Neural cell (in vitro differentiated cells): ENCODE results near the gene HSF4. TPM values are rescaled to one million over a fixed set of nuclear protein-coding genes. Genes with fewer than 3 reads are reported as not detected.
A peak's percentile ranks its signal among the peaks of the same experiment; 100 is the strongest.

Experiments used
- H2AFZ ChIP-seq: fragments of 200-600, 300-800 bp; sonication (generic), shearing (Covaris generic); 2 replicates; pipeline ENCODE4 v1.6.0; 2014; ENCODE audit warnings: low read depth, mild to moderate bottlenecking, antibody characterized with exemption, low read length, moderate library complexity
- H3F3A ChIP-seq: fragments of 200-600 bp; shearing (Covaris generic); 2 replicates; pipeline ENCODE4 v1.6.1; 2016; ENCODE audit warnings: mild to moderate bottlenecking, moderate library complexity, mixed read lengths, antibody characterized with exemption, low read length; ENCODE audit not compliant: insufficient read depth, poor library complexity, severe bottlenecking
- H3K27ac ChIP-seq: fragments of 200-600, 300-800 bp; sonication (generic), shearing (Covaris generic); 2 replicates; pipeline ENCODE4 v1.5.1; 2014; ENCODE audit warnings: mild to moderate bottlenecking, low read length, moderate library complexity
- H3K27me3 ChIP-seq: fragments of 300-800, 200-600 bp; sonication (generic), shearing (Covaris generic); 2 replicates; pipeline ENCODE4 v1.6.0; 2014; ENCODE audit warnings: mild to moderate bottlenecking, low read depth, low read length, moderate library complexity; ENCODE audit not compliant: insufficient read depth
- H3K36me3 ChIP-seq: fragments of 300-800, 200-600 bp; sonication (generic), shearing (Covaris generic); 2 replicates; pipeline ENCODE4 v1.5.1; 2014; ENCODE audit warnings: mild to moderate bottlenecking, antibody characterized with exemption, low read length, moderate library complexity; ENCODE audit not compliant: insufficient read depth
- H3K4me2 ChIP-seq: fragments of 300-800, 200-600 bp; sonication (generic), shearing (Covaris generic); 2 replicates; pipeline ENCODE4 v1.6.0; 2014; ENCODE audit warnings: mild to moderate bottlenecking, low read length
- H3K4me3 ChIP-seq: fragments of 300-800, 200-600 bp; sonication (generic), shearing (Covaris generic); 2 replicates; pipeline ENCODE4 v1.5.1; 2014; ENCODE audit warnings: mild to moderate bottlenecking, low read length, moderate library complexity
- H3K79me2 ChIP-seq: fragments of 200-600 bp; shearing (Covaris generic); replicated peaks from 2 replicates; pipeline ENCODE4 v1.6.0; 2014; ENCODE audit warnings: mild to moderate bottlenecking, low read length, moderate library complexity; ENCODE audit not compliant: insufficient read depth
- H3K9ac ChIP-seq: fragments of 300-800, 200-600 bp; sonication (generic), shearing (Covaris generic); 2 replicates; pipeline ENCODE4 v1.6.1; 2016; ENCODE audit warnings: mild to moderate bottlenecking, low read length, mixed read lengths
- H3K9me2 ChIP-seq: fragments of 200-600 bp; shearing (Covaris generic); 2 replicates; pipeline ENCODE4 v1.6.1; 2016; ENCODE audit warnings: mild to moderate bottlenecking, low read length, mixed read lengths; ENCODE audit not compliant: insufficient read depth
- H3K9me3 ChIP-seq: fragments of 200-600, 300-800 bp; sonication (generic), shearing (Covaris generic); 2 replicates; pipeline ENCODE4 v1.6.1; 2016; ENCODE audit warnings: mild to moderate bottlenecking, mixed run types, low read length, moderate library complexity, mixed read lengths
- H4K20me1 ChIP-seq: fragments of 200-600 bp; shearing (Covaris generic); 2 replicates; pipeline ENCODE4 v1.6.1; 2016; ENCODE audit warnings: mild to moderate bottlenecking, mixed run types; ENCODE audit not compliant: insufficient read depth
- EP300 ChIP-seq: fragments of 450-650 bp; conservative IDR thresholded peaks from 2 replicates; pipeline ENCODE4 v1.6.1; 2014; ENCODE audit warnings: antibody characterized with exemption, mild to moderate bottlenecking, moderate library complexity; ENCODE audit not compliant: poor library complexity, severe bottlenecking
- EZH2 ChIP-seq: fragments of 200-600, 300-800 bp; shearing (Covaris generic), sonication (generic); IDR thresholded peaks from 2 replicates; pipeline ENCODE4 v1.6.1; 2014; ENCODE audit warnings: antibody characterized with exemption, low read length, borderline replicate concordance, mild to moderate bottlenecking; ENCODE audit not compliant: insufficient read depth, poor library complexity, severe bottlenecking
- MXI1 ChIP-seq: fragments of 450-650 bp; conservative IDR thresholded peaks from 2 replicates; pipeline ENCODE4 v1.6.1; 2014; ENCODE audit warnings: antibody characterized with exemption, mild to moderate bottlenecking; ENCODE audit not compliant: poor library complexity, severe bottlenecking
- POLR2AphosphoS5 ChIP-seq: IDR thresholded peaks from 2 replicates; pipeline ENCODE4 v1.6.1; 2012
- RAD21 ChIP-seq: fragments of 450-650 bp; conservative IDR thresholded peaks from 2 replicates; pipeline ENCODE4 v1.6.1; 2014; ENCODE audit warnings: antibody characterized with exemption, mild to moderate bottlenecking, moderate library complexity
- SMC3 ChIP-seq: fragments of 450-650 bp; conservative IDR thresholded peaks from 2 replicates; pipeline ENCODE4 v1.6.1; 2014; ENCODE audit warnings: antibody characterized with exemption, mild to moderate bottlenecking, moderate library complexity; ENCODE audit not compliant: poor library complexity
- TAF1 ChIP-seq: IDR thresholded peaks from 2 replicates; pipeline ENCODE4 v1.6.1; 2012; ENCODE audit warnings: low read depth
- polyA plus RNA-seq: library from polyadenylated mRNA; depleted of rRNA; stranded (reverse); fragments of >200 nt; gene quantifications from 2 replicates; pipeline ENCODE4 v1.2.3, GENCODE V29; 2014
- TF ChIP-seq, protein P1 (sequence below): IDR thresholded peaks from 2 replicates; pipeline ENCODE4 v1.6.1; 2012; ENCODE audit warnings: borderline replicate concordance
- TF ChIP-seq, protein P2 (sequence below): fragments of 450-650 bp; IDR thresholded peaks from 2 replicates; pipeline ENCODE4 v1.5.1; 2014; ENCODE audit warnings: antibody characterized with exemption, mild to moderate bottlenecking, moderate library complexity; ENCODE audit not compliant: poor library complexity, severe bottlenecking

HSF4 gene
- polyA plus RNA-seq, 1 donor from 2014 or later = 12.7 TPM

DNA sequence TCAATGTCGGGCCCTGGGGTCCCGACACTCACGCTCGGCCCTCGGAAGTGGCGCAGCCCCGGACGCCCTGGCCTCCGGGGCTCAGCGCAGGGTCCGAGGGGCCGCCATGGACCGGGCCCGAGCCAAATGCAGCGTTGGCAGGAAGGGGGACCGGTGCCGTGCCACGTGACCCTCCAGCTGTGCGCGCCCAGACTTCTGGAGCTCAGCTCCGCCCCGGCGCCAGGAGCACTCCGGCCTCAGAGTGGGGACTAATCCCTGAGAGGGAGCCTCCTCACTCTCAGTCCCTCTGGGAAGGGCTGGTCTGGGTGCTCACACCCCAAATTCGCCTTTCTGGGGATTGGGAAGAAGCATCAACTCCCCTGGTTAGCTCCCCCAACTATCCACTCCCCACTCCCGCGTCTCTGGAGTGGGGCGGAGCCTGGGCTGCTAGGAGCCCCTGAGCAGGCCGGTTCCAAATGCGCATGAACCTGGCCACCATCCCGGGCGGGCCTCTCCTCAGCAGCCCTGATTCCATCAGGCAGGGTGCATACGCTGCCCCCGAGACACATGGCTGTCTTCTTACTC is 13.6 kb upstream of the HSF4 start, which contains the start of gene B3GNT9:
B3GNT9 (minus strand) TSS at position 166 of the 564 bp plus-strand sequence. CDS start 513 bp downstream, outside the sequence.
- Histone ChIP-seq H3K9ac (no peak within 1 kb of the TSS), H2AFZ (no peak within 1 kb of the TSS), H3K79me2 (no peaks in the 10 kb centered on the region), H4K20me1 (no peaks in the 10 kb centered on the region), H3K36me3 (peaks cover 4% of the 10 kb centered on the region), H3K9me2 (no peaks in the 10 kb centered on the region), H3K4me2 (no peak within 1 kb of the TSS), H3K4me3 (peak within 1 kb of the TSS; percentile 43), H3K9me3 (peaks cover 3% of the 10 kb centered on the region), H3K27me3 (peaks cover 76% of the 10 kb centered on the region), H3K27ac (no peak within 1 kb of the TSS), H3F3A (no peaks in the 10 kb centered on the region)
- TF ChIP-seq EZH2 = peak; percentile 81
- TF ChIP-seq MXI1 = no peak

DNA sequence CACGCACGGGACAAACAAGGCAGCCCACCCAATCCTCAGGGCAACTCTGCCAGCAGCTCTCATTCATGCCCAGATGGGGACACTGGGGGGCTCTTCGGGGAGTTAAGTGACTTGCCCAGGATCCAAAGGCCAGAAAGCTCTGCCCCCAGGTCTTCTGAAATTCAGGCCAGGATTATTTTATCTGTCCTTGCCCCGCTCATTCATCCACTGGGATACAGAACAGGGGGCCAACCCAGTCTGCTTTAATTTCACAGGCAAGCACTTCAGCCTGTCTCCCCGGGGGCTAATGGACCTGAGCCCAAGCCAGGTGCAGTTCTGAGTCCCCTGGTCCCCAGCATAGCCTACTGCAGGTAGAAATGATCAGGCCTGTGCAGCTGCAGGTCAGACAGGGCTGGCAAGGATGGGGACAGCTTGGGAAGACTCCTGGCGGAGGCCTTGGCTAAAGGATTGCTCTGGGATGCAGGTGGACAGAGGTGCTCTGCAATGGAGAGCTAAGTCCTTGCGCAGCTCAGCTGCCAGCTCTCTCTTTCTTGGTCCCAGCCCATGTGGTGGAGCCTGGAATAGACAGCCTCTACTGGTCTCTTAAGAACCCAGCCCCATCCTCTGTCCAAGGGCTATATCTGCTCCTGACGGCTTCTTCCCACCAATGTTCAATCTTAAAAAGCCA is 13.0 kb upstream of the HSF4 start:
- Histone ChIP-seq H3K79me2 (no peaks in the 10 kb centered on the region), H3K4me2 (no peak overlapping the region), H3K27ac (no peak overlapping the region), H2AFZ (no peak overlapping the region), H4K20me1 (no peaks in the 10 kb centered on the region), H3K36me3 (peaks cover 4% of the 10 kb centered on the region), H3K9me3 (peaks cover 3% of the 10 kb centered on the region), H3K4me3 (no peak overlapping the region), H3K27me3 (peaks cover 82% of the 10 kb centered on the region), H3K9me2 (no peaks in the 10 kb centered on the region), H3F3A (no peaks in the 10 kb centered on the region), H3K9ac (no peak overlapping the region)
- no peak for TF ChIP-seq TAF1
- TF ChIP-seq SMC3 = no peak
- TF ChIP-seq EP300 = no peak
- TF ChIP-seq, protein P1, sequence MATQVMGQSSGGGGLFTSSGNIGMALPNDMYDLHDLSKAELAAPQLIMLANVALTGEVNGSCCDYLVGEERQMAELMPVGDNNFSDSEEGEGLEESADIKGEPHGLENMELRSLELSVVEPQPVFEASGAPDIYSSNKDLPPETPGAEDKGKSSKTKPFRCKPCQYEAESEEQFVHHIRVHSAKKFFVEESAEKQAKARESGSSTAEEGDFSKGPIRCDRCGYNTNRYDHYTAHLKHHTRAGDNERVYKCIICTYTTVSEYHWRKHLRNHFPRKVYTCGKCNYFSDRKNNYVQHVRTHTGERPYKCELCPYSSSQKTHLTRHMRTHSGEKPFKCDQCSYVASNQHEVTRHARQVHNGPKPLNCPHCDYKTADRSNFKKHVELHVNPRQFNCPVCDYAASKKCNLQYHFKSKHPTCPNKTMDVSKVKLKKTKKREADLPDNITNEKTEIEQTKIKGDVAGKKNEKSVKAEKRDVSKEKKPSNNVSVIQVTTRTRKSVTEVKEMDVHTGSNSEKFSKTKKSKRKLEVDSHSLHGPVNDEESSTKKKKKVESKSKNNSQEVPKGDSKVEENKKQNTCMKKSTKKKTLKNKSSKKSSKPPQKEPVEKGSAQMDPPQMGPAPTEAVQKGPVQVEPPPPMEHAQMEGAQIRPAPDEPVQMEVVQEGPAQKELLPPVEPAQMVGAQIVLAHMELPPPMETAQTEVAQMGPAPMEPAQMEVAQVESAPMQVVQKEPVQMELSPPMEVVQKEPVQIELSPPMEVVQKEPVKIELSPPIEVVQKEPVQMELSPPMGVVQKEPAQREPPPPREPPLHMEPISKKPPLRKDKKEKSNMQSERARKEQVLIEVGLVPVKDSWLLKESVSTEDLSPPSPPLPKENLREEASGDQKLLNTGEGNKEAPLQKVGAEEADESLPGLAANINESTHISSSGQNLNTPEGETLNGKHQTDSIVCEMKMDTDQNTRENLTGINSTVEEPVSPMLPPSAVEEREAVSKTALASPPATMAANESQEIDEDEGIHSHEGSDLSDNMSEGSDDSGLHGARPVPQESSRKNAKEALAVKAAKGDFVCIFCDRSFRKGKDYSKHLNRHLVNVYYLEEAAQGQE = no peak
- TF ChIP-seq MXI1 = no peak
- TF ChIP-seq POLR2AphosphoS5 = no peak
- no peak for TF ChIP-seq EZH2
- TF ChIP-seq RAD21 = no peak

DNA sequence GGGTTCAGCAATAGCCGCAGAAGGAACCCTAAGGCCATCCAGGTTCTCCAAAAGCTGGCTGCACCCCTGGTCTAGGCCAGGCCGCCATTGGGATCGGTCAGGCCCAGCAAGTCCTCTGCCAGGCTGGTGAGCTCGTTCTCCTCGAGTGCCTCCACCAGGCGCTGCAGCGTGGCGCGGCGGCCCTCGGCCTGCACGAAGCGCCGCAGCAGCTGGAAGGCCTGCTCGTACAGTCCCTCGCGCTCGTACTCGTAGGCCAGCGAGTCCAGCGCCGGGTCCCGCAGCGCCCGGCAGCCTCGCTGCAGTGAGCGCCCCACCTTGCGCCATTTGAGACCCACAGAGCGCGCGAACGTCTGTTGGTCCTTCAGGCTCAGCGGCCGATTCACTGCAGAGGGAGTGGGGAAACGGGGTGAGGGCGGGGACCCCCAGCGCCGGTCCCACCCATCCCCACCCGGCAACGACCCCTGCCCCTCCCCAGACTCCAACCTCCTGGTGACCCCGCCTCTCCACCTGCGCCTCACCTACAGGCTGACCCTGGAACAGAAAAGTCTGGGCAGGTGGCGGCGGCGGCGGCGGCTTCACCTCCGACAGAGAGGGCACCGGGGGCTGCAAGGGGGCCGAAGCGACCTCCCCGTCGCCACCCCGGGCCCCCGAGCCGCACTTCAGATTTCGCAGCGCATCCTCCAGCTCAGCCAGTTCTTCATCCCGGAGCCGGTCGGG is 9.8 kb upstream of the HSF4 start:
- TF ChIP-seq POLR2AphosphoS5 (no peak), TAF1 (no peak), EZH2 (no peak), RAD21 (no peak), MXI1 (no peak), SMC3 (no peak), EP300 (no peak)
- TF ChIP-seq, protein P2, sequence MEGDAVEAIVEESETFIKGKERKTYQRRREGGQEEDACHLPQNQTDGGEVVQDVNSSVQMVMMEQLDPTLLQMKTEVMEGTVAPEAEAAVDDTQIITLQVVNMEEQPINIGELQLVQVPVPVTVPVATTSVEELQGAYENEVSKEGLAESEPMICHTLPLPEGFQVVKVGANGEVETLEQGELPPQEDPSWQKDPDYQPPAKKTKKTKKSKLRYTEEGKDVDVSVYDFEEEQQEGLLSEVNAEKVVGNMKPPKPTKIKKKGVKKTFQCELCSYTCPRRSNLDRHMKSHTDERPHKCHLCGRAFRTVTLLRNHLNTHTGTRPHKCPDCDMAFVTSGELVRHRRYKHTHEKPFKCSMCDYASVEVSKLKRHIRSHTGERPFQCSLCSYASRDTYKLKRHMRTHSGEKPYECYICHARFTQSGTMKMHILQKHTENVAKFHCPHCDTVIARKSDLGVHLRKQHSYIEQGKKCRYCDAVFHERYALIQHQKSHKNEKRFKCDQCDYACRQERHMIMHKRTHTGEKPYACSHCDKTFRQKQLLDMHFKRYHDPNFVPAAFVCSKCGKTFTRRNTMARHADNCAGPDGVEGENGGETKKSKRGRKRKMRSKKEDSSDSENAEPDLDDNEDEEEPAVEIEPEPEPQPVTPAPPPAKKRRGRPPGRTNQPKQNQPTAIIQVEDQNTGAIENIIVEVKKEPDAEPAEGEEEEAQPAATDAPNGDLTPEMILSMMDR = no peak
- TF ChIP-seq, protein P1 = no peak
- Histone ChIP-seq H2AFZ (no peak overlapping the region), H4K20me1 (no peaks in the 10 kb centered on the region), H3K36me3 (no peaks in the 10 kb centered on the region), H3K9me2 (no peaks in the 10 kb centered on the region), H3K27ac (no peak overlapping the region), H3K79me2 (no peaks in the 10 kb centered on the region), H3K27me3 (peaks cover 100% of the 10 kb centered on the region), H3K4me2 (no peak overlapping the region), H3F3A (no peaks in the 10 kb centered on the region), H3K4me3 (peak overlapping the region; percentile 70), H3K9me3 (no peaks in the 10 kb centered on the region), H3K9ac (peak overlapping the region; percentile 41)
